Type B pancreatic cell (in vitro differentiated cells): ENCODE results near the gene FTMT. TPM values are rescaled to one million over a fixed set of nuclear protein-coding genes. Genes with fewer than 3 reads are reported as not detected.
"Not testable (repeated sequence)": the region's sequence is repeated elsewhere in the genome, so short reads cannot be mapped to it uniquely, and the experiment has no call there.

Experiments
- DNase-seq: peaks from one replicate; pipeline ENCODE4 v3.0.0; 2021; ENCODE audit warnings: mixed read lengths; ENCODE audit not compliant: unreplicated experiment; ENCODE audit errors: extremely low spot score
- H3K27ac Mint-ChIP-seq: 2 replicates; pipeline ENCODE4 v1.8.0; 2021; ENCODE audit warnings: mild to moderate bottlenecking, mixed read lengths
- H3K27me3 Mint-ChIP-seq: 2 replicates; pipeline ENCODE4 v1.8.0; 2021; ENCODE audit warnings: mixed read lengths
- H3K36me3 Mint-ChIP-seq: 2 replicates; pipeline ENCODE4 v1.8.0; 2021; ENCODE audit warnings: mixed read lengths
- H3K4me1 Mint-ChIP-seq: one replicate; pipeline ENCODE4 v1.8.0; 2021; ENCODE audit warnings: mixed read lengths; ENCODE audit not compliant: unreplicated experiment
- H3K4me3 Mint-ChIP-seq: 2 replicates; pipeline ENCODE4 v1.8.0; 2021; ENCODE audit warnings: mild to moderate bottlenecking, mixed read lengths
- H3K9me3 Mint-ChIP-seq: 2 replicates; pipeline ENCODE4 v1.8.0; 2021; ENCODE audit warnings: mixed read lengths
- CTCF ChIP-seq: fragments of 200-600 bp; sonication (generic); conservative IDR thresholded peaks from 2 replicates; pipeline ENCODE4 v1.5.0; 2021; ENCODE audit warnings: antibody characterized with exemption, mild to moderate bottlenecking
- long read RNA-seq: library from polyadenylated mRNA; unstranded; transcript quantifications from one replicate; pipeline ENCODE4 v2.0.0, GENCODE V29; 2020
- total RNA-seq: library from RNA; stranded (reverse); gene quantifications from 2 replicates; pipeline ENCODE4 v1.2.1, GENCODE V29; 2021; ENCODE audit warnings: low replicate concordance

The FTMT gene
- not detected in 2 replicates for total RNA-seq
- long read RNA-seq = 0 reads

GRCh38 chr5:121851643-121852574 lies at the start of gene FTMT:
FTMT (plus strand) TSS chr5:121851882; CDS start chr5:121851964, 82 bp downstream.
- Mint-ChIP-seq H3K27me3 (no peaks in the 10 kb centered on the region), H3K4me1 (no peaks in the 10 kb centered on the region), H3K36me3 (no peaks in the 10 kb centered on the region), H3K27ac (no peak within 1 kb of the TSS), H3K9me3 (no peaks in the 10 kb centered on the region), H3K4me3 (no peak within 1 kb of the TSS)
- DNase-seq = no peak
- no peak for TF ChIP-seq CTCF

GRCh38 chr5:121805251-121805650 lies 46.4 kb upstream of the FTMT start:
- DNase-seq, H3K27ac Mint-ChIP-seq, H3K27me3 Mint-ChIP-seq, H3K9me3 Mint-ChIP-seq, H3K4me3 Mint-ChIP-seq, H3K4me1 Mint-ChIP-seq, H3K36me3 Mint-ChIP-seq: not testable (repeated sequence)

DNA sequence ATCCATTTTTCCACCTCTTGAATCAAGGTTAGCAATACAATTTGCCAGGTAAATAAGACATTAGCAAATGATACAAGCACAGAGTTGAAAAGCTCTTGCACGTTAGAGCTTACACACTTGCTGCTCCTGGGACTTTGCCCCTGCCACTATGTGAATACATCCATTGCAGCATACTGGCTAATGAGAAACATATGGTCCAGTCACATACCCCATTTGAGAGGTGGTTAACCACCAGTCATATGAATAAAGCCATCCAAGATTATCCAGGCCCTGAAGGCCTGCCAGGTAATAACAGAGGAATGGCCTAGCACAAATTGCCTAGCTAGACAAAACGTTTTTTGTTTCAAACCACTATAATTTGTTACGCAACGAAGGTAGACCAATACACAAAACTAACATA lies 45.8 kb upstream of the FTMT start:
- no peaks in the 10 kb centered on the region for H3K27me3 Mint-ChIP-seq
- H3K4me1 Mint-ChIP-seq = no peaks in the 10 kb centered on the region
- TF ChIP-seq CTCF = no peak
- no peak overlapping the region for H3K27ac Mint-ChIP-seq
- no peaks in the 10 kb centered on the region for H3K9me3 Mint-ChIP-seq
- no peak overlapping the region for H3K4me3 Mint-ChIP-seq
- no peak for DNase-seq
- H3K36me3 Mint-ChIP-seq = no peaks in the 10 kb centered on the region

DNA sequence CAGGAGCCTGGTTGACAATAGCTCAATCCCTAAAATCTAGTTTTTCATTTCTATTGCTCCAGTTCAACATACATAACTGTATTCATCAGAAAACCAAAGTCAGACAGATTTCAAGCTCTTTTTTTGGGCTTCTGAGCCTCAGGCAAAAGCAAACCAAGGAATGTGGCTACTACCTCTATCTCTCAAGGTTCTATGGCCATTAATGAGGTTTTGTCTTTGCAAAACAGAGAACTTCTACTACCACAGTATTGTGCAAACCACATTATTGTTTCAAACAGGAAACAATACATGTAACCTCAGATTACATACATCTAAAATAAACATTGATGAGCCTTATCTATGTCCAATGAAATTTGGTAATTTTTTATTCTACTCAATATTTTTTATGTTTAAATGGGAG lies 35.5 kb upstream of the FTMT start:
- Mint-ChIP-seq H3K36me3 (no peaks in the 10 kb centered on the region), H3K4me3 (no peak overlapping the region), H3K4me1 (no peaks in the 10 kb centered on the region), H3K27me3 (no peaks in the 10 kb centered on the region), H3K9me3 (no peaks in the 10 kb centered on the region), H3K27ac (no peak overlapping the region)
- no peak for TF ChIP-seq CTCF
- no peak for DNase-seq

DNA sequence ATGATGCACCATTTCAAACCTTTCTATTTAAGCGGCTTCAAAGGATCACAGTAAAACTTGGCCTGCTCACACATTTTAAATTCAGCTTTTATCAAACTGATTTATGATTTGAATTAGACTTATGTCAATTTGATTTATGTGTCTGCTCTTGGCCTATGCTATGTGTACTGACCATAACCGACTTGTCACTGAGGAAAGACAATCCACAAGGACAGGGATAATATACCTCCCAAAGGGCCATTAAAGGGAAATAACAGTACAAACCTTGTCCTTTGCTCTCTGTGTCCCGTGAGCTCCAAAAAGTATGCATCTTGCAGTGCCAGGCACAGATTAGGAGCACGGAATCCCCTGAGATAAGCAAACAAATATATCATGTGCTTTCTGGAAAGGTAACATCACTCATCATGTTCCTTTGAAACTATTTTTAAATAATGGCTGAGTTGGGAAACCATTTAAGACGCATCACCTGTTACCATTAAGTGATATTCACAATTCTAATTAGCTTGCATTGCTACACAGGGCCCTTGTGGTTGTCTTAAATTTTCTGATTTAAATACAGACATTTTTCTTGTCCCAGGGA lies 31.9 kb upstream of the FTMT start:
- no peak for DNase-seq
- H3K27ac Mint-ChIP-seq = no peak overlapping the region

More for the DNA sequence above, 31.9 kb upstream of the FTMT start:
- Mint-ChIP-seq H3K36me3 (no peaks in the 10 kb centered on the region), H3K4me3 (no peak overlapping the region), H3K4me1 (no peaks in the 10 kb centered on the region), H3K27me3 (no peaks in the 10 kb centered on the region), H3K9me3 (no peaks in the 10 kb centered on the region)
- TF ChIP-seq CTCF = no peak
